A549 treated with CORT108297 at 1 μM for 4 hours (cell line): ENCODE data around the gene SLC2A8. TPM values are rescaled to one million over a fixed set of nuclear protein-coding genes. Genes with fewer than 3 reads are reported as not detected.

Experiments
- total RNA-seq: library from RNA; stranded (reverse); fragments of 200-300 nt; extraction: Qiagen RNA extraction; gene quantifications from 5 replicates; pipeline ENCODE4 v1.2.3, GENCODE V29; 2022

SLC2A8 gene
- 9.5 to 16.7 TPM (median 16.1 TPM) in 5 replicates for total RNA-seq

GRCh38 chr9:127396808-127397645 is at the start of gene SLC2A8:
Gene SLC2A8 (plus strand): TSS chr9:127397169. CDS start chr9:127397231, 62 bp downstream.

GRCh38 chr9:127423934-127424675 is 27.1 kb downstream of the SLC2A8 start, which contains the start of gene ZNF79:
Gene ZNF79 (plus strand): TSS chr9:127424382. CDS start chr9:127424788, 406 bp downstream.

GRCh38 chr9:127450830-127451607 is 54.0 kb downstream of the SLC2A8 start, which contains the start of the genes LRSAM1 and RPL12:
Gene LRSAM1 (plus strand): TSS chr9:127451510. CDS start chr9:127454528, 3,018 bp downstream.
Gene RPL12 (minus strand): TSS chr9:127451406. CDS start chr9:127451317, 89 bp downstream.

Other genes starting within 250 kb of the SLC2A8 start
- 2.2 to 2.8 TPM (median 2.4 TPM) in 5 replicates for gene GARNL3, start 132.4 kb upstream of the SLC2A8 start, total RNA-seq
- 5.5 to 6.3 TPM (median 6.0 TPM) in 5 replicates for gene ZNF79, start 27.2 kb downstream of the SLC2A8 start, total RNA-seq
- gene RPL12, start 54.2 kb downstream of the SLC2A8 start, total RNA-seq, result 2,609 to 2,987 TPM (median 2,755 TPM) in 5 replicates
- 9.4 to 12.6 TPM (median 11.2 TPM) in 5 replicates for gene LRSAM1, start 54.3 kb downstream of the SLC2A8 start, total RNA-seq
- 14.6 to 18.8 TPM (median 17.2 TPM) in 5 replicates for gene STXBP1, start 215.1 kb downstream of the SLC2A8 start, total RNA-seq